Measurements from ENCODE around the gene SPECC1L.

Gene SPECC1L

GRCh38 chr22:24403346-24403745 is 132.7 kb downstream of the SPECC1L start:
- TF ChIP-seq CTCF (IDR thresholded peaks at IDR 0.05; ENCODE audit: extremely low read depth, insufficient read depth, missing control alignments) = no peak
- no peak for DNase-seq (ENCODE audit: low spot score)
- in situ Hi-C loops (cut with MboI; ENCODE audit: low pct_unique_long_range_greater_than_20kb, low sequenced_read_pairs, unreplicated experiment) = no loop called here

- in situ Hi-C loops (cut with MboI; ENCODE audit: low pct_unique_long_range_greater_than_20kb, low sequenced_read_pairs, unreplicated experiment) = no loop called here
- no peak for DNase-seq (ENCODE audit: low spot score)
- TF ChIP-seq CTCF (IDR thresholded peaks at IDR 0.05; ENCODE audit: extremely low read depth, insufficient read depth, missing control alignments) = no peak
Observed at GRCh38 chr22:24404561-24405275, 134.1 kb downstream of the SPECC1L start.

GRCh38 chr22:24405631-24406321 is 135.1 kb downstream of the SPECC1L start:
- TF ChIP-seq CTCF (IDR thresholded peaks at IDR 0.05; ENCODE audit: extremely low read depth, insufficient read depth, missing control alignments) = no peak
- in situ Hi-C loops (cut with MboI; ENCODE audit: low pct_unique_long_range_greater_than_20kb, low sequenced_read_pairs, unreplicated experiment) = no loop called here
- DNase-seq (ENCODE audit: low spot score) = no peak

GRCh38 chr22:24406322-24407277 is 136.0 kb downstream of the SPECC1L start:
- no peak for TF ChIP-seq CTCF (IDR thresholded peaks at IDR 0.05; ENCODE audit: extremely low read depth, insufficient read depth, missing control alignments)
- DNase-seq (ENCODE audit: low spot score) = no peak
- in situ Hi-C loops (cut with MboI; ENCODE audit: low pct_unique_long_range_greater_than_20kb, low sequenced_read_pairs, unreplicated experiment) = no loop called here

- DNase-seq (ENCODE audit: low spot score) = no peak
- in situ Hi-C loops (cut with MboI; ENCODE audit: low pct_unique_long_range_greater_than_20kb, low sequenced_read_pairs, unreplicated experiment) = no loop called here
- no peak for TF ChIP-seq CTCF (IDR thresholded peaks at IDR 0.05; ENCODE audit: extremely low read depth, insufficient read depth, missing control alignments)
Observed at GRCh38 chr22:24407278-24407665, 136.6 kb downstream of the SPECC1L start.

GRCh38 chr22:24407884-24408283 is 137.3 kb downstream of the SPECC1L start:
- in situ Hi-C loops (cut with MboI; ENCODE audit: low pct_unique_long_range_greater_than_20kb, low sequenced_read_pairs, unreplicated experiment) = no loop called here
- DNase-seq (ENCODE audit: low spot score) = no peak
- no peak for TF ChIP-seq CTCF (IDR thresholded peaks at IDR 0.05; ENCODE audit: extremely low read depth, insufficient read depth, missing control alignments)
